ENCODE data around the gene TSPYL2.

TSPYL2 gene

GRCh38 chrX:53114864-53115549 is 32.8 kb downstream of the TSPYL2 start:
- no peak overlapping the region for H3K4me3 ChIP-seq (ENCODE audit: low read length)
- no peak for TF ChIP-seq EZH2phosphoT487 (IDR thresholded peaks at IDR 0.05; ENCODE audit: borderline replicate concordance, low read length)
- TF ChIP-seq, protein P1, sequence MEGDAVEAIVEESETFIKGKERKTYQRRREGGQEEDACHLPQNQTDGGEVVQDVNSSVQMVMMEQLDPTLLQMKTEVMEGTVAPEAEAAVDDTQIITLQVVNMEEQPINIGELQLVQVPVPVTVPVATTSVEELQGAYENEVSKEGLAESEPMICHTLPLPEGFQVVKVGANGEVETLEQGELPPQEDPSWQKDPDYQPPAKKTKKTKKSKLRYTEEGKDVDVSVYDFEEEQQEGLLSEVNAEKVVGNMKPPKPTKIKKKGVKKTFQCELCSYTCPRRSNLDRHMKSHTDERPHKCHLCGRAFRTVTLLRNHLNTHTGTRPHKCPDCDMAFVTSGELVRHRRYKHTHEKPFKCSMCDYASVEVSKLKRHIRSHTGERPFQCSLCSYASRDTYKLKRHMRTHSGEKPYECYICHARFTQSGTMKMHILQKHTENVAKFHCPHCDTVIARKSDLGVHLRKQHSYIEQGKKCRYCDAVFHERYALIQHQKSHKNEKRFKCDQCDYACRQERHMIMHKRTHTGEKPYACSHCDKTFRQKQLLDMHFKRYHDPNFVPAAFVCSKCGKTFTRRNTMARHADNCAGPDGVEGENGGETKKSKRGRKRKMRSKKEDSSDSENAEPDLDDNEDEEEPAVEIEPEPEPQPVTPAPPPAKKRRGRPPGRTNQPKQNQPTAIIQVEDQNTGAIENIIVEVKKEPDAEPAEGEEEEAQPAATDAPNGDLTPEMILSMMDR (IDR thresholded peaks at IDR 0.05; ENCODE audit: low read depth, low read length, poor library complexity, severe bottlenecking): no peak
- no peaks in the 10 kb centered on the region for H3K36me3 ChIP-seq (ENCODE audit: control insufficient read depth, low read length)
- H3K9me3 ChIP-seq (ENCODE audit: control insufficient read depth, insufficient read depth, low read length): no peaks in the 10 kb centered on the region
- no peaks in the 10 kb centered on the region for H3F3A ChIP-seq (ENCODE audit: control insufficient read depth, insufficient read depth)
- H3K27ac ChIP-seq (ENCODE audit: low read depth, low read length): no peak overlapping the region
- H3K79me2 ChIP-seq (ENCODE audit: control insufficient read depth, low read length): no peaks in the 10 kb centered on the region
- H3K4me1 ChIP-seq (ENCODE audit: control insufficient read depth, low read length): no peaks in the 10 kb centered on the region
- H3K27me3 ChIP-seq (ENCODE audit: control insufficient read depth, low read length): no peaks in the 10 kb centered on the region
- no peaks in the 10 kb centered on the region for H4K20me1 ChIP-seq (ENCODE audit: control insufficient read depth, insufficient read depth, low read depth, low read length)
- no peaks in the 10 kb centered on the region for H3K9me2 ChIP-seq (replicated peaks; ENCODE audit: control insufficient read depth, low read length)
- no peak overlapping the region for H3K4me2 ChIP-seq (ENCODE audit: low read length)

DNA sequence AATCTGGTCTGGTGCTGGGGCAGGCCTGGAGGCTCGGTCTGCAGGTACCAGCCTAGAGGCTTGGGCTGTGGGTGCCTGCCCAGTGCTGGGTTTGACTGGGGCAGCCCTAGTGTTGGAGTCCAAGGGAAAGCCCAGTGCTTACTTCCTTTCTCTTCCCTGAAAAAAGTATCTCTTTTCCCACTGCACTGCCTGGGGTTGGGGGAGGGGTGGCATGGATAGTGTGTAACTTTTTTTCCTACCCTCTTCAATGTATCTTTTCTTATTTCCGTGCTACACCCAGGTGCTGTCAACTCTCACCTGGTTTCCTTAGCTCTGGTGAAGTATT is 33.3 kb downstream of the TSPYL2 start:
- no peaks in the 10 kb centered on the region for H3K79me2 ChIP-seq (ENCODE audit: control insufficient read depth, low read length)
- no peaks in the 10 kb centered on the region for H3K36me3 ChIP-seq (ENCODE audit: control insufficient read depth, low read length)
- no peaks in the 10 kb centered on the region for H3K27me3 ChIP-seq (ENCODE audit: control insufficient read depth, low read length)
- no peaks in the 10 kb centered on the region for H3K9me2 ChIP-seq (replicated peaks; ENCODE audit: control insufficient read depth, low read length)
- H3K27ac ChIP-seq (ENCODE audit: low read depth, low read length): no peak overlapping the region
- H3F3A ChIP-seq (ENCODE audit: control insufficient read depth, insufficient read depth): no peaks in the 10 kb centered on the region
- H3K4me1 ChIP-seq (ENCODE audit: control insufficient read depth, low read length): no peaks in the 10 kb centered on the region
- H3K4me2 ChIP-seq (ENCODE audit: low read length): no peak overlapping the region
- no peaks in the 10 kb centered on the region for H3K9me3 ChIP-seq (ENCODE audit: control insufficient read depth, insufficient read depth, low read length)
- H4K20me1 ChIP-seq (ENCODE audit: control insufficient read depth, insufficient read depth, low read depth, low read length): no peaks in the 10 kb centered on the region
- H3K4me3 ChIP-seq (ENCODE audit: low read length): no peak overlapping the region
- TF ChIP-seq EZH2phosphoT487 (IDR thresholded peaks at IDR 0.05; ENCODE audit: borderline replicate concordance, low read length): no peak
- TF ChIP-seq, protein P1 (IDR thresholded peaks at IDR 0.05; ENCODE audit: low read depth, low read length, poor library complexity, severe bottlenecking): no peak

DNA sequence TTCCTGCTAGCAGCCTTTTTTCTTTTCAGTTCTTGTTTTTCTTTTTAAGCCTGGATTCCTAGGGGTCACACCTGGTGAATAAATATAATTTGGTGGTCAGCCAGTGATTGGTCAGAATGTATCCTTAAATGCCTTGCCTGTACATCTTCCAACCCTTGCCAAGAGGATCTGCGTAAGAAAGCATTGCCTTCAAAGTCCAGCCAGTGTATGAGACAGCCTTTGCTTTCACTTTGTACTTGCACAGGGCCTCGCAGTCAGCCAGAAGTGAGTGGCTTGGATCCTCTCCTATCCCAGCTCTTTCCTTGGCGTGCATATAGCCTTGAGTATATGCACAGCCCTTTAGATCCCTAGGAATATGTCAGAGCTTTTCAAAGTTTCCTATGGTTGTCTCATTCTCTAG is 33.9 kb downstream of the TSPYL2 start:
- Histone ChIP-seq H3K27me3 (ENCODE audit: control insufficient read depth, low read length) (no peaks in the 10 kb centered on the region), H3K4me2 (ENCODE audit: low read length) (no peak overlapping the region), H3K9me2 (replicated peaks; ENCODE audit: control insufficient read depth, low read length) (no peaks in the 10 kb centered on the region), H3K36me3 (ENCODE audit: control insufficient read depth, low read length) (no peaks in the 10 kb centered on the region), H3K4me1 (ENCODE audit: control insufficient read depth, low read length) (no peaks in the 10 kb centered on the region), H4K20me1 (ENCODE audit: control insufficient read depth, insufficient read depth, low read depth, low read length) (no peaks in the 10 kb centered on the region), H3K27ac (ENCODE audit: low read depth, low read length) (no peak overlapping the region), H3K9me3 (ENCODE audit: control insufficient read depth, insufficient read depth, low read length) (no peaks in the 10 kb centered on the region), H3K79me2 (ENCODE audit: control insufficient read depth, low read length) (no peaks in the 10 kb centered on the region), H3K4me3 (ENCODE audit: low read length) (no peak overlapping the region), H3F3A (ENCODE audit: control insufficient read depth, insufficient read depth) (no peaks in the 10 kb centered on the region)
- TF ChIP-seq, protein P1 (IDR thresholded peaks at IDR 0.05; ENCODE audit: low read depth, low read length, poor library complexity, severe bottlenecking): no peak
- TF ChIP-seq EZH2phosphoT487 (IDR thresholded peaks at IDR 0.05; ENCODE audit: borderline replicate concordance, low read length): no peak
